ENCODE results near the gene GGACT. TPM values are rescaled to one million over a fixed set of nuclear protein-coding genes. Genes with fewer than 3 reads are reported as not detected.

GGACT gene
- total RNA-seq, 1 donor from 2014 or later = 1.3 TPM

GRCh38 chr13:100636441-100636840 lies 47.9 kb upstream of the GGACT start:
- H3K36me3 Mint-ChIP-seq = peaks cover 52% of the 10 kb centered on the region
- Histone ChIP-seq H3K36me3 (peaks cover 12% of the 10 kb centered on the region), H3K79me2 (ENCODE audit: low read depth) (no peaks in the 10 kb centered on the region), H3K9me3 (ENCODE audit: low read depth) (no peaks in the 10 kb centered on the region), H4K20me1 (ENCODE audit: low read depth) (no peaks in the 10 kb centered on the region), H3K27ac (no peak overlapping the region), H3F3A (ENCODE audit: low read depth) (no peaks in the 10 kb centered on the region), H3K4me3 (no peak overlapping the region), H3K4me1 (peaks cover 1% of the 10 kb centered on the region), H3K4me2 (no peak overlapping the region), H3K9ac (no peak overlapping the region), H3K27me3 (no peaks in the 10 kb centered on the region), H2AFZ (replicated peaks) (no peak overlapping the region)
- no peaks in the 10 kb centered on the region for H3K27me3 Mint-ChIP-seq (ENCODE audit: insufficient read depth, low read depth)
- no peak overlapping the region for H3K27ac Mint-ChIP-seq
- peaks cover 6% of the 10 kb centered on the region for H3K4me1 Mint-ChIP-seq
- DNase-seq (ENCODE audit: low spot score) = no peak
- H3K9me3 Mint-ChIP-seq = no peaks in the 10 kb centered on the region
- TF ChIP-seq, protein P1, sequence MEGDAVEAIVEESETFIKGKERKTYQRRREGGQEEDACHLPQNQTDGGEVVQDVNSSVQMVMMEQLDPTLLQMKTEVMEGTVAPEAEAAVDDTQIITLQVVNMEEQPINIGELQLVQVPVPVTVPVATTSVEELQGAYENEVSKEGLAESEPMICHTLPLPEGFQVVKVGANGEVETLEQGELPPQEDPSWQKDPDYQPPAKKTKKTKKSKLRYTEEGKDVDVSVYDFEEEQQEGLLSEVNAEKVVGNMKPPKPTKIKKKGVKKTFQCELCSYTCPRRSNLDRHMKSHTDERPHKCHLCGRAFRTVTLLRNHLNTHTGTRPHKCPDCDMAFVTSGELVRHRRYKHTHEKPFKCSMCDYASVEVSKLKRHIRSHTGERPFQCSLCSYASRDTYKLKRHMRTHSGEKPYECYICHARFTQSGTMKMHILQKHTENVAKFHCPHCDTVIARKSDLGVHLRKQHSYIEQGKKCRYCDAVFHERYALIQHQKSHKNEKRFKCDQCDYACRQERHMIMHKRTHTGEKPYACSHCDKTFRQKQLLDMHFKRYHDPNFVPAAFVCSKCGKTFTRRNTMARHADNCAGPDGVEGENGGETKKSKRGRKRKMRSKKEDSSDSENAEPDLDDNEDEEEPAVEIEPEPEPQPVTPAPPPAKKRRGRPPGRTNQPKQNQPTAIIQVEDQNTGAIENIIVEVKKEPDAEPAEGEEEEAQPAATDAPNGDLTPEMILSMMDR (IDR thresholded peaks at IDR 0.05) = no peak
- no peak for TF ChIP-seq EZH2phosphoT487 (IDR thresholded peaks at IDR 0.05)
- no peak overlapping the region for H3K4me3 Mint-ChIP-seq

DNA sequence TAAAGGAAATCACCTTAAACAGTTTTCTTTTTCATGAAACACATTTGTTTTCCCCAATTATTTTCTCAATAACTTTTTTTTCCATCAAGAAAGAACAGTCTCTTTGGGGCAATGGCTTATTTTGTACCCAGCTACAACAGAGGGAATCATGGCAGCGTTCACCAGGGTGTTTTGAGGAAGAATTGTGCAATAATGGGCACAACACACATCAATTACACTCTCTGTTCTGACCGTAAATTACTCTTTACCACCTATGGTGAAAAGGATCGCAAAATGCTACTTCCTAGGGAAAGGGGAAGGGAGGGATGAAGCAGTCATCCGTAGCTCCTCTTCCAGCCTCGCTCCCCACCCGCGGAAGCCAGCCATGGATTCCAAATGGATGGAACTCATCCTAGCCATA lies 47.4 kb upstream of the GGACT start:
- Histone ChIP-seq H3F3A (ENCODE audit: low read depth) (no peaks in the 10 kb centered on the region), H3K9ac (no peak overlapping the region), H3K4me3 (no peak overlapping the region), H3K27me3 (no peaks in the 10 kb centered on the region), H3K79me2 (ENCODE audit: low read depth) (no peaks in the 10 kb centered on the region), H3K27ac (no peak overlapping the region), H4K20me1 (ENCODE audit: low read depth) (peaks cover 2% of the 10 kb centered on the region), H3K9me3 (ENCODE audit: low read depth) (no peaks in the 10 kb centered on the region), H3K4me1 (peaks cover 6% of the 10 kb centered on the region), H2AFZ (replicated peaks) (no peak overlapping the region), H3K36me3 (peaks cover 12% of the 10 kb centered on the region), H3K4me2 (no peak overlapping the region)
- no peak for DNase-seq (ENCODE audit: low spot score)
- H3K9me3 Mint-ChIP-seq = no peaks in the 10 kb centered on the region
- no peak overlapping the region for H3K27ac Mint-ChIP-seq
- H3K36me3 Mint-ChIP-seq = peaks cover 48% of the 10 kb centered on the region
- TF ChIP-seq, protein P1 (IDR thresholded peaks at IDR 0.05) = no peak
- TF ChIP-seq EZH2 (IDR thresholded peaks at IDR 0.05) (no peak), EZH2phosphoT487 (IDR thresholded peaks at IDR 0.05) (no peak)
- H3K27me3 Mint-ChIP-seq (ENCODE audit: insufficient read depth, low read depth) = no peaks in the 10 kb centered on the region
- H3K4me1 Mint-ChIP-seq = peaks cover 10% of the 10 kb centered on the region
- H3K4me3 Mint-ChIP-seq = no peak overlapping the region

GRCh38 chr13:100634696-100635095 lies 46.1 kb upstream of the GGACT start:
- Mint-ChIP-seq H3K27me3 (ENCODE audit: insufficient read depth, low read depth) (no peaks in the 10 kb centered on the region), H3K4me3 (no peak overlapping the region), H3K27ac (no peak overlapping the region), H3K4me1 (peaks cover 23% of the 10 kb centered on the region), H3K36me3 (peaks cover 47% of the 10 kb centered on the region), H3K9me3 (no peaks in the 10 kb centered on the region)
- no peak overlapping the region for H3K9ac ChIP-seq
- H3K4me1 ChIP-seq = peaks cover 16% of the 10 kb centered on the region
- no peak overlapping the region for H2AFZ ChIP-seq (replicated peaks)
- peaks cover 7% of the 10 kb centered on the region for H3K36me3 ChIP-seq
- H3K4me2 ChIP-seq = no peak overlapping the region
- no peak overlapping the region for H3K27ac ChIP-seq
- TF ChIP-seq EZH2phosphoT487 (IDR thresholded peaks at IDR 0.05) (no peak), EZH2 (IDR thresholded peaks at IDR 0.05) (no peak)
- TF ChIP-seq, protein P1 (IDR thresholded peaks at IDR 0.05) = no peak
- H4K20me1 ChIP-seq (ENCODE audit: low read depth) = peaks cover 7% of the 10 kb centered on the region
- DNase-seq (ENCODE audit: low spot score) = no peak
- H3K79me2 ChIP-seq (ENCODE audit: low read depth) = no peaks in the 10 kb centered on the region
- H3K4me3 ChIP-seq = no peak overlapping the region
- H3K27me3 ChIP-seq = no peaks in the 10 kb centered on the region
- H3F3A ChIP-seq (ENCODE audit: low read depth) = no peaks in the 10 kb centered on the region
- H3K9me3 ChIP-seq (ENCODE audit: low read depth) = no peaks in the 10 kb centered on the region

Data from neural progenitor cell (in vitro differentiated cells).